GM19239 (cell line): ENCODE measurements around the gene RABGAP1.

Experiments used
- DNase-seq: peaks from one replicate; pipeline ENCODE4 v3.0.0; 2011; ENCODE audit warnings: low spot score; ENCODE audit not compliant: insufficient read length
- FAIRE-seq: peaks from 2 replicates; lab custom pipeline; 2011; peaks lifted over from hg19 to GRCh38; lab: Jason Lieb, UNC

Gene RABGAP1

DNA sequence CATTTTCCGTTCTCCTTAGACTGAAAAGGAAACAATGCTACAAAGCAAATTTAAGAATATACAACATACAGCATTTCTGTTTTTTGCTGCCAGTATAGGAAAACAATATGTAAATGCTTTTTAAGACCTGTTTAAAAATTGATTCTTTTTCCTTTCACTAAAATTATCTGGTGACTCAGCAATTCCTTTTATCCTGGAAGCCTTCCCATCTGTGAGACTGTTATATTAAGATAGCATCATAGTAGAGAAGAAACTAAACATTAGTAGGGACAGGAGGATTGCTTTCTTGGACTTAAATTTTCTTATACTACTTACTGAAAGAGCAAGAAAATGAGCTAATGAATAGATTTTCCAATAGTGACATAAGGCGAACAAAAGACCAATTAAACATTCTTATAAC lies 62.6 kb downstream of the RABGAP1 start:
- no peak for DNase-seq
- FAIRE-seq, result no peak

DNA sequence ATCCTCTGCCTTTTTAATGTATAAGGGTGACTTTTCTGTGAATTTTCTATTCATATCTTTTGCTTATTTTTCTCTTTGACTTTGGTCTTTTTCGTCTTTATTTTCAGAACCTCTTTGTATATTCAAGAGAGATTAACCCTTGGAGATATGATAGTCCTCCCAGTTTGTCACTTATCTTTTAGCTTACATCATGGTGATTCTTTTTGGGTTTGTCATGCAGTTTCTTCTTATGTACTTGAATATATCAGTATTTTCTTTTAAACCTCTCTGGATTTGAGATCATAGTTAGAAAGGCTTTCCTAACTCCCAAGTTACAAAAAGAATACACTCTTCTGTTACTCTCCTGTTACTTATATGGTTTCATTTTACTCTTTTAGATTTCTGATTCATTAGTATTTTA lies 65.1 kb downstream of the RABGAP1 start:
- DNase-seq, result no peak
- FAIRE-seq, result no peak

DNA sequence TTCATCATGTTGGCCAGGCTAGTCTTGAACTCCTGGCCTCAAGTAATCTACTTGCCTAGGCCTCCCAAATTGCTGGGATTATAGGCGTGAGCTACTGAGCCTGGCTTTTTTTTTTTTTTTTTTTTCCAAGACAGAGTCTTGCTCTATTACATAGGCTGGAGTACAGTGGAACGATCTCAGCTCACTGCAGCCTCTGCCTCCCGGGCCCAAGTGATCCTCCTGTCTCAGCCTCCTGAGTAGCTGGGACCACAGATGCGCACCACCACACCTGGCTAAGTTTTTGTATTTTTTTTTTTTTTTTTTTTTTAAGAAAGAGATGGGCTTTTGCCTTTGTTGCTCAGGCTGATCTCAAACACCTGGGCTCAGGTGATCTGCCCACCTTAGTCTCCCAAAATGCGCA lies 66.4 kb downstream of the RABGAP1 start:
- FAIRE-seq (no peak), DNase-seq (no peak)

DNA sequence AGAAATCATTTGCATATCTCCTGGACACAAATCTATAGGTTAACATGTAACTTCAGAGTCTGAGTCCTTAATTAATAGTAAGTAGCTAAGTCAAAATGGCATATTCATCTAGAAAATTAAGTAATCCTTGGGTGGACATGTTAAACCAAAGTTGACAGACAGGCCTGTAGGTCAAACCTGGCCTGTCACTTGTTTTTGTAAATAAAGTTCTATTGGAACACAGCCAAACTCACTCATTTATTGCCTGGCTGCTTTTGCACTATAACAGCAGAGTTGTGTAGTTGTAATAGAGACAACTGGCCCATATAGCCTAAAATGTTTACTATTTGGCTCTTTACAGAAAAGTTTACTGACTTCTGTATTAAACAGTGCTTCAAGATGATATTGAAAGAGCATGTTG lies 68.1 kb downstream of the RABGAP1 start:
- no peak for FAIRE-seq
- DNase-seq, result no peak

DNA sequence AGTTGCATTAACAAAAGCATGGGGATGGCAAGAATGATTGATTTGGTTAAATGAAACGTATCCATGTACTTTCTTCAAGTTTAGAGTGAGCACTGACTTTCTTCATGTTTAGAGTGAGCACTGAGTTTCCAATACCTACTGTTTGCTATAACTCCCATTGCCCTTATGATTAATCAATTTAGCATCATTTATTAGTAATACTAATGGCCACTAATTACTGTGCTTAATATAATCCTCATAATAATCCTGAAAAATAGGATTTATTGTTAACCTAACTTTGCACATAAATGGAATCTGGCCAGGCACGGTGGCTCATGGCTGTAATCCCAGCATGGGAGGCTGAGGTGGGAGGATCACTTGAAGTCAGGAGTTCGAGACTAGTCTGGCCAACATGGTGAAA lies 70.6 kb downstream of the RABGAP1 start:
- FAIRE-seq, result peak; percentile 62

DNA sequence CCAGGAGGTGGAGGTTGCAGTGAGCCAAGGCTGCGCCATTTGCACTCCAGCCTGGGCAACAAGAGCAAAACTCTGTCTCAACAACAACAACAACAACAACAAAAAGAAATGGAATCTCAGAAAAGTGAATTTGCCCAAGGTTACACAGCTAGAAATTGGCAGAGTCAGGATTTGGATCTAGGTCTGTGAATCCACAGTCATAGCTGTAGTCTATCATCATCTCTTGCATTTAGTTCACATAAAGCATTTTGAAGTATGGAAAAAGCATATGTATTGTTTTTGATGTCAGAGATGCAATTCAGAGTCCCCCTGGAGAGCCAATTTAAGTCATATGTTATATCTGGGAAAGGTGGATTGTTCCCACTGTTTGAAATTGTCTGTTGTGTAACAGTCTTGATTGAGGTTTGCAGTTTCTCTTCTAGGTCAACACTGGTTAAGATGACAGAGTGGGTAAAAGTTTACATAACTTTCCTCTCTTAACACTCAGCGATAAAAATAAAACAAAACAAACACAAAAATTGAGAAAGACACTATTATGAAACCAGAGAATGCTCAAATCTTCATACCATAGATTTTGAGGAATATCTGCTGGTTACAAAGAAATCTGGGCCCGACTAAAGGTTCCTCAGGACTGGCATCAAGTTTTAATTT lies 71.2 kb downstream of the RABGAP1 start:
- no peak for FAIRE-seq
- no peak for DNase-seq

More for the DNA sequence above, 70.6 kb downstream of the RABGAP1 start:
- no peak for DNase-seq

DNA sequence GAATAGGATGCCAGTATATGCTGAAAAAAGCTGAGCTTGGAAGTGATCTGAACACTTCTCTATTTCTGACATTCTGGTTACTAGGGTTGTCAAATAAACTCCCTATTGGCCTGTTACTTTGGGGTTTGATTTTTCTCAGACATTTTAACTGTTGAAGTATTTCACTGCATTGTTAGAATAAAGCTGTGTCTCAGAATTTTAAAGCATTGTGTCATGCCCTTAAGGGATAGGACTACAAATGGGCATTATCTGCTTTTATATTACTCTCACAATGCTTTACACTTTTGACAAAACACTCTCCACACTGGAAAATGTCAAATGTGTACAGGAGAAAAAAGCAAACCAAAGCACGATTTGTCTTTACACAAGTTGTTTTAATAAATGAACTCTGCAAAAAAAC lies 75.8 kb downstream of the RABGAP1 start:
- DNase-seq (no peak), FAIRE-seq (no peak)

DNA sequence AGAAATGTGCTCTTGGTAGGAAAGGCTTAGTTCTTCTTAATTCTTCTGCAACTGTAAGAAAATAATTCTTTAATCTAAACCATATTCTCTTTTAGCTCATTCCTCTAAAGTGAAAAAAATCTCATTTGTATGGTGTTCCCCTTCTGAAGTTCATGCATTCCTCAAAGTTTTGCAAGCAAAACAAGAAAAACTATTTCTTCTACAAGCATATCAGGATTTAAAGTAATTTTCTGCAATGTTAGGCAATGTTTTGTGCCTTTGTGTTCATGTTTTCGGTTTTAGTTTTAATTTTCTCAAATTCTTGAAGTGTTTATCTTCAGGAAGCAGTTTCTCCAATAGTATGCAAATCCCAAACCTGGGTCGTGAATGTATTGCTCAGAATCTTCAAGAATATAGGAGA lies 80.0 kb downstream of the RABGAP1 start:
- no peak for FAIRE-seq
- DNase-seq, result no peak

DNA sequence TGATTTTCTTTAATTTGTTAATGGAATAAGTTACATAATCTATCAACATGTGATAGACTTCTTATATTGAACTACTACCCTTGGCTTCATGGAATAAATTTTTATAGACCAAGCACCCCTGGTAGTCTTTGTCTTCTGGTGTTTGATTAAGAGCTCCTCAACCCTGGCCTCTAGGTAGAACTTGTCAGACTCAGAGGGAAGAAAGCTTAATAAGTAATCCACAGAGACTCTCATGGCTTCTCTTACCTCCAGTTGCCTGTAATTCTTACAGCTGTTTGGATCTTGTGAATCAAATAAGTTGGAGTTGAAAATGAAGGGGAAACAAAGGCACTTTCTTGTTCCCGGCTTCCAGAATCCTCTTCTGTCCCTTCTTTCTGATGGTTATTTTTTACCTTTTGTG lies 85.6 kb downstream of the RABGAP1 start:
- DNase-seq (no peak), FAIRE-seq (no peak)

DNA sequence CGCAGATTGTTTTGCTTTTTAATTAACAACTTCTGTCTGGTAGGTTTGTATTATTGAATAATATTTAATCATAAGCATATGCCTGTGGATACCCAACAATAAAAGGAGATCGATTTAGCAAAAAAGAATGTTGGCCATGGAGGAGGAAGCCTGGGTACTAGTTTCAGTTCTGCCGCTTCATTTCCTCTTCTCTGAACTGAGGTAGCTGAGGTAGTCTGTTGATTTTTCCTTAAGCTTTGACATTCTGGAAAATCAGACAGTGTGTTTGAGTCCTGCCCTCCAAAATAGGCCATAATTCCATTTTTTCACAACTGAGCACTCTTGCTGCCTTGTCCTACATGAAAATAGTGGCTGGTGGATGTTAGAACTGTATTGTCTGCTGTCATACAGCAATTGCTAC lies 86.7 kb downstream of the RABGAP1 start:
- DNase-seq, result no peak
- no peak for FAIRE-seq

DNA sequence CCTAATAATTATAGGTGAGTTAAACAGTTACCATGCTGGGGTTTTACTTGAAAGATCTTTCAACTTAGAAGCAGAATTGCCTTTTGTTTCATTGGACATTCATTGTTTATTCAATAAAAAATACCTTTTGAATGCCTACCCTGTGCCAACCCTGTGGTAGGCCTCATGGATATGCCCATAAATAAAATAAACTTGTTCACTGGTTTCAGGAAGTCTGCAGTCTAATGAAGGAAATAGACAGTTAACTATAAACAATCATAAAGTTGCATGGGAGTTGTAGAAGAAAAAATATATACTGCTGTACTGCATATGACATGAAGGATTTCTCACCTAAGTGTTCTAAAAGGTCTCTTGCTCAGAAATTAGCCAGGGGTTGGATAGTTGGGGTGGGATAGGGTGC lies 87.3 kb downstream of the RABGAP1 start:
- no peak for DNase-seq
- FAIRE-seq, result no peak

DNA sequence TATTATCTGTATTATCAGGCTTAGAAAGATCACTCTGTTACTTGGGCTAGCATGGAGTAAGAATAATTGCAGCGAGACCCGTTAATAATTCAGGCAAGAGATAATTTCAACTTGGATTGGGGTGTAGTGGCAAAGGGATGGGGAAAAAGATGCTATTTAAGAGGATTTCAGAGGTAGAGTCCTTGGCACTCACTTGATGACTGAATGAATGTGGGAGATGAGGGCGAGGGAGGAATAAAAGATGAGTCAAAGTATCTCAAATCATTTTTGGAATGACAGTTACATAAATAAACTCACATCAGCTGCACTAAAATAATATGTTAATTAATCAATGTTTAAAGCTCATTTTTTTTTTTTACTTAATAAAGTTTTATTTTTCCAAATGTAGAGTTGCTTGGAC lies 88.2 kb downstream of the RABGAP1 start:
- DNase-seq (no peak), FAIRE-seq (no peak)

DNA sequence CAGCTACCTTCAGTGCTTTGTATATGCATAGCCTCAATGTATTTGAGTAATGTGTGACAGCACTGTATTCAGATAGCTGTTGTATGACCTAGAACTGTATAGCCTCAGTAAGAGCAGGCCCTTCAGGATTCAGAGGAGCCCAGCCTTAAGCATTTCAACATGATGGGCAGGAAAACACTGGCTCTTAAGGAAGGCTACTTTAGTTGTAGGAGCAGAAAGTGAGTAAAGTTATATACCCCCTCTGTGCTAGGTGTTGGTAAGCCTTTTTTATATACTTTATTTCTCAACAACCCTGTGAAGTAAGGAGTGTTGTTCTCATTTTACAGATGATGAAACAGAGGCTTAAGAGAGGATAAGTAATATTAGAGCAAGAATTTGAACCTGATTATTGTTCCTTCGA lies 91.1 kb downstream of the RABGAP1 start:
- FAIRE-seq (no peak), DNase-seq (no peak)

DNA sequence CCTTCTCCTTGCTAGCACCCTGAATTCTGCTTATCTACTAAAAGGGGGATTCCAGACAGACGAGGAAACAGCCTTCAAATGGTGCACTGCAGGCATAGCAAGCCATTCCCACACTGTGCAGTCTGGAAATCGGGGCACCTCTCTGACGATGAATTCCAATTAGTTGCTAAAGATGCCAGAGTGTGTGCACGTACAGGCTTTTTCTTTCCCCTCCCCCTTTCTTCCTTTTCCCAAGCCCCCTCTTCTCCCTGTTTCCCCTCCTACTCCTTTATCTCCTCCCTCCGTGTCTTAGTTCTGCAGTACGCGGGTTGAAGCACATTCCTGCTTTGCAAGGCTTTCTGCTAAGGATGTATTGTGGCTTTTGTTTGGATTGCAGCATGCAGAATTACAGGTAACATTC lies 92.5 kb downstream of the RABGAP1 start, which contains the start of gene GPR21:
TSS of gene GPR21 (plus strand) at position 316 of the 400 bp plus-strand sequence. CDS start 900 bp downstream, outside the sequence.
- no peak for FAIRE-seq

DNA sequence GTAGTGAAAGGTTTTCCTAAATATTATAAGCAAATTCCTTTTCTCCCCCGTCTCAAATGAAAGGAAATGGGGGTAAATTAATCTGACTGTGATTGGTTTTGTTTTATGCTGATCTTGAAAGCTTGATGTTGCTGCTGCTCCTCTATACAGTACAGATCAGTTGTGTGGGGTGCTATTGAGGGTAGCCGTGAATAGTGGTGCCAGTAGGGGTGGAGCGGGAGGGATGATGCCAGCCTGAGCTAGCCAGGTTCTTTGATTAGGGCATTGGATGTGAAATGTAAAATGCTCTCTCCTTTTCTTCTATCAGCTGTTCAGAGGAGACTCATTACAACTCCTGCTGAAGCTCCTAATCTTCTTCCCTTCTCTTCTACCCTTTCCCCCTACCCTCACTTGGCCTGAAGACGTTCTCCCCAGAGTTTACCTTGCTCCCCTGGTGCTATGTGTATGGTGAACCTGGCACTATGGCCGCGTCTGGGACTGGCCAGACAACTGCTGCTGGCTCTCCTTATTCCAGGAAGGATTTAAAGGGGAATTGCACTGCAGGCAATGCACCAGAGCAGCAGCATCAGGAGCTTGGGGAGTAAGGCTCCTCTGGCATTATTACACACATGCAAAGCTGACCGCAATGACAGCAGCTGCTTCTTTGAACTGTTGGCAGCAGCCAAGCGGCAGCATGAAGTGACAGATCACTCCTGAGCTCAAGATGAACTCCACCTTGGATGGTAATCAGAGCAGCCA lies 93.2 kb downstream of the RABGAP1 start:
- FAIRE-seq, result no peak
- no peak for DNase-seq

More for the DNA sequence above, 92.5 kb downstream of the RABGAP1 start, which contains the start of gene GPR21:
- no peak for DNase-seq

DNA sequence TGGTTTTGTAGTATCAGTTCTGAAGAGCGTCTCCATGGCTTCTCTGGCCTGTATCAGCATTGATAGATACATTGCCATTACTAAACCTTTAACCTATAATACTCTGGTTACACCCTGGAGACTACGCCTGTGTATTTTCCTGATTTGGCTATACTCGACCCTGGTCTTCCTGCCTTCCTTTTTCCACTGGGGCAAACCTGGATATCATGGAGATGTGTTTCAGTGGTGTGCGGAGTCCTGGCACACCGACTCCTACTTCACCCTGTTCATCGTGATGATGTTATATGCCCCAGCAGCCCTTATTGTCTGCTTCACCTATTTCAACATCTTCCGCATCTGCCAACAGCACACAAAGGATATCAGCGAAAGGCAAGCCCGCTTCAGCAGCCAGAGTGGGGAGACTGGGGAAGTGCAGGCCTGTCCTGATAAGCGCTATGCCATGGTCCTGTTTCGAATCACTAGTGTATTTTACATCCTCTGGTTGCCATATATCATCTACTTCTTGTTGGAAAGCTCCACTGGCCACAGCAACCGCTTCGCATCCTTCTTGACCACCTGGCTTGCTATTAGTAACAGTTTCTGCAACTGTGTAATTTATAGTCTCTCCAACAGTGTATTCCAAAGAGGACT lies 94.2 kb downstream of the RABGAP1 start:
- FAIRE-seq, result no peak
- DNase-seq, result no peak

DNA sequence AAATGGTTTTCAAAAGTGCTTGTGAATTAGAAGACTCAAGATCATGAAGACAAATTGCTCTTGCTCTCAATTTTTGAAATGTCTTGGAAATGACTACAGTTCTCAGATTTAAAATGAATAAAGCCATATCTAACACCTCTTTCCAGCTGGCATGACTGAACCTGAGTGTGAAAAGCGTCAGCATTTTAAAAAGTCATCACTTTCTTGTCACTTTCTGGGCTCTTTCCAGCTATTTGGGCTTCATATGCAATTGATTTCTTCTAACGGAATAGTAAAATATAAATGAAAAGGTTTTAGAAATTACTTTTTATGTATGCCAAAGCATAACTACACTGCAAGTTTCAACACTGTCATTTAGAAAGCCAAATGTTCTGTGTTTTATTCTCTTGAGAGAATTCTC lies 95.0 kb downstream of the RABGAP1 start:
- FAIRE-seq (no peak), DNase-seq (no peak)

DNA sequence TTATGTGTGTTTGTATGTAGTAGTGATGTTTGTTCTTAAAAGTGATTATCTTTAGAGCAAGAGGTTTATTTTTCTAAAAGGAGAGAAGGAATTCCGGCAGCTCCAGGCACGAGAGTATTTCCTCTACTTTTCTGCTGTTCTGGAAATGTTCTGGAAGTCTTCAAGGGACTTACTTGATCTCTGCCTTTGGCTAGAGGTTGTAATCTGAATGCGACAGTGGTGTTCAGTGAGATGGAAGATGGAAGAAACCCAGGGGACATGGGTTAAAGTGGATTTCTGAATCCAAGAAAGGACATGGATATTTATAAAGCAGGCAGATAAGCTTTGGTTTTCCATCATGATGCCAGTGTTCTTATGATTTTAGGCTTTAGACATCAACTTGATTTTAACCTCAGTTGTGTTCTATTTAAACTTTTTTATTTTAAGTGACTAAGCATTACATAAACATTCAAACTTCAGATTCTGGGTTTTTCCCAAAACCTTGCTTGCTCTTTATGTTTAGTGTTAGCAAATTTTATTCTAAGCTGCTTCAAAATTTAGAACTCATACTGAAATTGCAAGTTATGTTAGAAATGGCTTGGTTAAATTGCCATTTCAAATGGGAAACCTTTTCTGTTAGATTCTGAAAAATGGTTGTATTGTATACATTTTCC lies 96.2 kb downstream of the RABGAP1 start:
- no peak for FAIRE-seq
- no peak for DNase-seq

DNA sequence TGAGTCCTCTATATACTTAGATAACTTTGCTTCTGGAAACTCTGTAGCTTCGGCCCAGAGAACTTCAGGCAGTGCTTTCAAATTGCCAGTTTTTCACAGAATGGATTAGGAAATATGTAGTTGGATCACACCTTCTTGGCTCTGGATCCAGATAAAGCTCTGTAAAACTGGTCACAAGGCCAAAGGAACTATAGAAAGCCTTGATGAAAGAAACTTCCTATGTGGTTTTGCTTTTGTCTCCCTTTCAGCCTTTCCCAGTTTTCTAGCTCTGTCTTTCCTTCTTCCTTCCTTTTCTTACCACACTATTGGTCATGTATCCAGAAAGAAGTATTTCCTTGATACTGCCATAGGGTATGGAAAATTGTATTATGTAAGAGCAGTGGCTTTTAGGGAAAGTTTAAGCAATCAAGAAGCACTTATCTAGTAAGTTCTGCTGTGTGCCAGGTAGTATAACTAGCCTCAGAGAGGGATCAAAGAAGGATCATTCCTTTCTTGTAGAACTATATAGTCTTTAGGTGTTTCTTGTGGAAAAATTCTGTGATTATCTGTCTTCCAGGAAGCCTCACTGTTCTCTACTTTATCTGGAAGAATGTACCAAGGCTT lies 98.9 kb downstream of the RABGAP1 start:
- DNase-seq (no peak), FAIRE-seq (no peak)

DNA sequence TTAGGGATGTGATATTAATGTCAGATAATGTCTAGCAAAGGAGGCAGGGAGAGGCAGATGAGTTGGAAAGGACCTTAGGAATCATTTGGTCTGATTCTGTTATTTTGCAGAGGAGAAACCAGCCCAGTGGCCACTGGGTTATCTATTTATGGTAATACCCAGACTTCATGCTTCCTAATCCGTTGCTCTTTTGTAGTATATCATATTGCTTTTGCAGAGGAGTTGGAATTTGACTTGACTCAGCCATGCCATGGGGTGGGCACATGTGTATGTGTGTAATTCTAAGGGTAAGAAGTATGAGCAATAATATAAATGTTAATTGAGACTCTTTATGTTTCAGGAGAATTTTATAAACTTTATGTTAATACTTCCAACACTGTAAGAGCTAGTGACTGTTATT lies 100.0 kb downstream of the RABGAP1 start:
- no peak for FAIRE-seq
- no peak for DNase-seq

DNA sequence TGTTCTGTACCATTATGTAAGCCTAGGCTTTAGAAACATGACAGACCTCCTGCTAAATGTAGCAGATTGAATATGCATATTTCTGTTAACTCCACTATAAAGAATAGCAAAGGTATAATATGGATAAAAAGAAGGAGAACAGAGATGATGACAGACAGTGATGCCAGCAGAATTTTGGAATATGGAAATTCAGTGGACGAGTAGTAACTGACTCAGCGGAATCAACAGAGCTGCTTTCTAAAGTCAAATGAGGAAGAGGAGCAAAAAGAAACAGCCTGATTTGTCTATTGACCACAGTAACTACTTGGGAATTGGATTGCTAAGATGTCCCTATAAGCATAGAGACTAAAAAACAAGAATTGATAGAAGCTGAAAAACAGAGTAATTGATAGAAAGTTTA lies 100.7 kb downstream of the RABGAP1 start:
- no peak for FAIRE-seq
- DNase-seq, result no peak
